Colonic mucosa (tissue), 4 donors: ENCODE results near the gene NADK. TPM values are rescaled to one million over a fixed set of nuclear protein-coding genes. Genes with fewer than 3 reads are reported as not detected.

Experiments
- DNase-seq: peaks from one replicate; pipeline ENCODE4 v3.0.0-alpha.2; 2020
- H3K27ac ChIP-seq: fragments of 200-600 bp; one replicate; pipeline ENCODE4 v1.8.0; 2021
- H3K27me3 ChIP-seq: fragments of 200-600 bp; one replicate; pipeline ENCODE4 v1.8.0; 2021
- H3K36me3 ChIP-seq: fragments of 200-600 bp; one replicate; pipeline ENCODE4 v1.8.0; 2021
- H3K4me1 ChIP-seq: fragments of 200-600 bp; one replicate; pipeline ENCODE4 v1.8.0; 2021; ENCODE audit warnings: mild to moderate bottlenecking
- H3K4me3 ChIP-seq: fragments of 200-600 bp; one replicate; pipeline ENCODE4 v1.8.0; 2021
- H3K9ac ChIP-seq, 2 donors: one replicate each; pipeline ENCODE4 v1.7.0; 2013; ENCODE audit warnings: control low read depth in 2 of 2, low read depth in 2 of 2, low read length in 2 of 2
- H3K9me3 ChIP-seq: fragments of 200-600 bp; one replicate; pipeline ENCODE4 v1.8.0; 2021
- intact Hi-C: fragments of 100-400 bp; cut with DNase I; formaldehyde crosslinking; loops from one replicate; pipeline ENCODE4 v1.14.1; 2022
- total RNA-seq, 2 donors: library from RNA; stranded (reverse); fragmentation: NEBNext Ultra II Directional in 1 of 2; extraction: Animal tissue kit (Norgen Biotek cat#: 25700) in 1 of 2; gene quantifications; one replicate each; pipeline ENCODE4 v1.2.1, GENCODE V29; 2021
- TF ChIP-seq, protein P1 (sequence below): fragments of 200-600 bp; IDR thresholded peaks from one replicate; pipeline ENCODE4 v1.8.0; 2022; ENCODE audit warnings: antibody characterized with exemption, mild to moderate bottlenecking
- donor health status: healthy.
- donor health status: DM: no; HTN: no; CAD: no.
- donor health status: DM: no; HTN: no; CAD: no.

Gene NADK
- total RNA-seq, 2 donors from 2014 or later = 122 to 146 TPM

DNA sequence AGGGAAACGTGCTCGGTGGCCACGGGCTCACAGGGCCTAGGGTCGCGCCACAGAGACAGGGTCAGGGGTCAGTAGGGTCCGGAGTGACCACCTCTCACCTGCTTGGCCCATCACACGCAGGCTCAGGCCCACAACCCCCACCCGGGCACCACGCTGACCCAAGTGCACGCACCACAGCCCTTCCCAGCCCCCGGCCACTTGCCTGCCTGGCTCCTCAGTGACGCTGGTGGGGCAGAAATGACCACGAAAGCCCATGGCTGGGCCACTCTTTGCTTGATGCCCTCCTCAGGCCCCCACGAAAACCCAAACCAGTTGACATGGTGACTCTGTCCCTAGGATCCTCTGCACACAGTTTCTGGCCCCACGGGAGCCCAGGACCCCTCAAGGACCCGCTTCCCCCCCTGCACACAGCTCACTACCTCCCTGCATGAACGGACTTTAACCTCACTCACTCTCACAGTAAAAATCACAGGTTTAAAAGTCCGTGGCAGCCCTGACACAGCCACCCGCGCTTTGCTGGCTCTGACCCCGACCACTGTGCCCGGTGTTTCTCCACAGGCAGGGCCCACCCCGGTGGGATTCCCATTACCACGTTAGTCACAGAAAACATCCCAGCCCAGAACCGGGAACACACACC, 20.7 kb downstream of the NADK start:
- H3K9me3 ChIP-seq = no peaks in the 10 kb centered on the region
- peaks cover 16% of the 10 kb centered on the region for H3K4me1 ChIP-seq
- TF ChIP-seq, protein P1, sequence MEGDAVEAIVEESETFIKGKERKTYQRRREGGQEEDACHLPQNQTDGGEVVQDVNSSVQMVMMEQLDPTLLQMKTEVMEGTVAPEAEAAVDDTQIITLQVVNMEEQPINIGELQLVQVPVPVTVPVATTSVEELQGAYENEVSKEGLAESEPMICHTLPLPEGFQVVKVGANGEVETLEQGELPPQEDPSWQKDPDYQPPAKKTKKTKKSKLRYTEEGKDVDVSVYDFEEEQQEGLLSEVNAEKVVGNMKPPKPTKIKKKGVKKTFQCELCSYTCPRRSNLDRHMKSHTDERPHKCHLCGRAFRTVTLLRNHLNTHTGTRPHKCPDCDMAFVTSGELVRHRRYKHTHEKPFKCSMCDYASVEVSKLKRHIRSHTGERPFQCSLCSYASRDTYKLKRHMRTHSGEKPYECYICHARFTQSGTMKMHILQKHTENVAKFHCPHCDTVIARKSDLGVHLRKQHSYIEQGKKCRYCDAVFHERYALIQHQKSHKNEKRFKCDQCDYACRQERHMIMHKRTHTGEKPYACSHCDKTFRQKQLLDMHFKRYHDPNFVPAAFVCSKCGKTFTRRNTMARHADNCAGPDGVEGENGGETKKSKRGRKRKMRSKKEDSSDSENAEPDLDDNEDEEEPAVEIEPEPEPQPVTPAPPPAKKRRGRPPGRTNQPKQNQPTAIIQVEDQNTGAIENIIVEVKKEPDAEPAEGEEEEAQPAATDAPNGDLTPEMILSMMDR = no peak
- H3K27ac ChIP-seq = no peak overlapping the region
- H3K27me3 ChIP-seq = no peaks in the 10 kb centered on the region
- H3K9ac ChIP-seq = peak overlapping the region; percentile 61 to 94
- no peak overlapping the region for H3K4me3 ChIP-seq
- no peak for DNase-seq
- H3K36me3 ChIP-seq = peaks cover 15% of the 10 kb centered on the region
- intact Hi-C loops = no loop called here

DNA sequence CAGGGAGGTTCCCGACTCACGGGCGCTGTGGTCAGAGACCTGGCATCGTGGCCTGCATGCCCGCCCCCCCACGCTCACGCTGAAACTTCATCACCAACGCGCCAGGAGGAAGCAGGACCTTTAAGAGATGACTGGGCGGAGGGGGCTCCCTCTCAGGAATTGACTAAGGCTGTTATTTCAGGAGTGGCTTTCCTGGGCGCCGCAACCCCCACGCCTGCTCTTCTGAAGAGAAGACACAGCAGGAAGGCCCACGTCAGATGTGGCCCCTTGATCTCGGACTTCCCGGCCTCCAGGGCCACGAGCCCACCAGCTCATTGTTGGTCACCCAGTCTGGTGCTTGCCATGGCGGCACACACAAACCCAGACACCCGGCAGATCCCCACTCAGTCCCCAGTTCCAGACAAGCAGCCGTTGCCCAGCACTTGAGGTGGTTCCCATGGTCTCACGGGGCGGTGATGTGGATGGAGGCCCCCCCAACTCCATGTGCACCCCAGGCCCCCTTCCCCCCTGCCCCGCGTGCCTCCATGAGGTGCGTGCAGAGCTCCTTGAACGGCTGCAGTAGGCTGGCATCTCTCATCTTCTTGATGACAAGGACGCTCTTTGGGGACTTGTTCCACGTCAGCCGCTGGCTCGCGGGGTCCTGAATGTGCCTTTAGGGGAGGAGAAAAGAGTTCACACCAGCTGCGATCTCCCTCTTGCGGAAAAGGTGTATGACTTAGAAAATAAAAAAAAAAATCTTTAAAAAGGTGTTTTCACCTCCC, 21.4 kb downstream of the NADK start:
- DNase-seq = no peak
- intact Hi-C loops = no loop called here
- Histone ChIP-seq H3K9me3 (no peaks in the 10 kb centered on the region), H3K9ac (no peak overlapping the region), H3K27me3 (no peaks in the 10 kb centered on the region), H3K36me3 (peaks cover 15% of the 10 kb centered on the region), H3K27ac (no peak overlapping the region), H3K4me1 (peaks cover 16% of the 10 kb centered on the region), H3K4me3 (no peak overlapping the region)
- TF ChIP-seq, protein P1 = no peak

DNA sequence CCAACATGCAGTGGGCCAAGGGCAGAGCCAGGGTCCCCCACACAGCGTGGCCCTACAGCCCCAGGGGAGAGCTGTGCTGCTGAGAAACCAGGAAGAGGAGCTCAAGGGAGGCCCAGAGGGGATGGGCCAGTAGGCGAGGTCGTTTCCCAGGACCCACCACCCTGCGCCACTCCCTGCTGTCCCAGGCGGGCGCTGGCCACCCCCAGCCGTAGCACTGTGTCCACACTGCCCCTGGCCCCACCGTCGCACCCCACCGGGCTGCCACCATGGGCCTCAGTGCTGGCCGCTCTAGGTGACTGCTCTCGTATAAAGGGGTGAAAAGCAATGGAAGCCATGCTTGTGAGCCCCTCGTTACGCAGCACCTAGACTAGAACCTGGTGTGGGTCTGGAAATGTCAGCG, 22.4 kb downstream of the NADK start:
- Histone ChIP-seq H3K9me3 (no peaks in the 10 kb centered on the region), H3K36me3 (peaks cover 15% of the 10 kb centered on the region), H3K4me1 (peaks cover 16% of the 10 kb centered on the region), H3K27ac (no peak overlapping the region), H3K9ac (no peak overlapping the region), H3K27me3 (no peaks in the 10 kb centered on the region), H3K4me3 (no peak overlapping the region)
- intact Hi-C loops = no loop called here
- TF ChIP-seq, protein P1 = no peak
- DNase-seq = no peak

DNA sequence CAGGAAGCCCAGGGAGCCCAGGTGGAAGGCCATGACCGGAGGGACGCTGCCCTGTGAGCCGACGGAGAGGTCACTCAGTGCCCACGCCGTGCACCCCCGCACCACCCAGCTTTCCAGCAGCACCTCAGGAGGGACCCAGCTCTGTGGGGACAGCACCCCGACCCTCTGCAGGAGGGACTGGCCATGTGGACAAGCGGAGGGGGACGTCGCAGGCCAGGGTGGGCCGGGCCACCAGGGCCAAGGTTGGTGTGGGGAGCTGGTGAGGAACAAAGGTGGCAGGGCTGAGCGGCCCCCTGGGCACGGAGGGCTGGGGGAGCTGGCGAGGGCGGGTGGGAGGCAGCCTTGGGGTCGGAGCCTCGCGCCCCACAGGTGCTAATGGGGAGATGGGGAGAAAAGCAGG, 22.8 kb downstream of the NADK start:
- Histone ChIP-seq H3K9ac (no peak overlapping the region), H3K4me3 (no peak overlapping the region), H3K36me3 (peaks cover 15% of the 10 kb centered on the region), H3K4me1 (peaks cover 16% of the 10 kb centered on the region), H3K27me3 (no peaks in the 10 kb centered on the region), H3K9me3 (no peaks in the 10 kb centered on the region), H3K27ac (no peak overlapping the region)
- intact Hi-C loops = no loop called here
- TF ChIP-seq, protein P1 = no peak
- DNase-seq = no peak

DNA sequence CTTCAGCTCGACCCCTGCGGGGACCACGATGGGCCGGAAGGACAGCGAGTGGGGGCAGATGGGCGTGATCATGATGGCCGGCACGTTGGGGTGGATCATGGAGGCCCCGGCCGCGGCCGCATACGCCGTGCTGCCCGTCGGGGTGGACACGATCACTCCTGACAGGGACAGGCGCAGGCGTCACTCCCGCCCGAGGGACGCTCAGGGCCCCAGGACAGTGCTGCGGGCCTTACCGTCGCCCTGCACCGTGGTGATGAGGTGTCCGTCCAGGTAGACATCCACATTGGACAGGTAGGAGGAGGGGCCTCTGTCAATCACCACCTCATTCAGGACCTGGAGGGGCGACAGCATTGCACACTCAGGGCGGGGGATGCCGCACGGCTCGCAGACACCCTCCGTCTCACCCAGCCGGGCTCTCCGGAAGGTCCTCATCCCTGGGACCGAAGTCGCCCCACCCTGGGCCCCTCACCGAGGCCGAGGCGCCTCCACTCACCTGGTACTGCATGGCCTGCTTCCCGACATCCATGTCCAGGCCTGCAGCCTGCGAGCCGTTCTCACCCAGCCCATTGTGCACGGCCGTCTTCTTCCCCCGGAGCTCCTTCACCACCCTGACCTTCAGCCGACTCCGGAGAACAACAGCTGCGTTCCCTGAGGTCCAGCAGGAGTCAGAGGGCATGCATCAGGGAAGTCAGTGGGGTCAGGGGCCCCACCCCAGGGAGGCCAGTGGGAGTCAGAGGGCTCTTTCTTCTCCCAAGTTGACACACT, 24.0 kb downstream of the NADK start:
- no peak overlapping the region for H3K27ac ChIP-seq
- H3K4me1 ChIP-seq = peaks cover 8% of the 10 kb centered on the region
- DNase-seq = no peak
- intact Hi-C loops = no loop called here
- no peaks in the 10 kb centered on the region for H3K9me3 ChIP-seq
- TF ChIP-seq, protein P1 = no peak
- H3K4me3 ChIP-seq = no peak overlapping the region
- H3K9ac ChIP-seq = no peak overlapping the region
- peaks cover 5% of the 10 kb centered on the region for H3K36me3 ChIP-seq
- no peaks in the 10 kb centered on the region for H3K27me3 ChIP-seq
